Trophoblast cell (in vitro differentiated cells and primary cell): ENCODE measurements around the gene MAPK1.

Source experiments
- DNase-seq, 2 donors: peaks; one replicate each; pipeline ENCODE4 v3.0.0-alpha.2; 2016
- H2AFZ ChIP-seq: 2 replicates; pipeline ENCODE4 v1.6.1; 2013; ENCODE audit warnings: low read length, moderate library complexity, mild to moderate bottlenecking; ENCODE audit not compliant: insufficient read depth, poor library complexity
- H2AK5ac ChIP-seq: 2 replicates; pipeline ENCODE4 v1.6.1; 2013; ENCODE audit warnings: mild to moderate bottlenecking, low read length
- H2BK120ac ChIP-seq: 2 replicates; pipeline ENCODE4 v1.6.1; 2013; ENCODE audit warnings: low read length, mild to moderate bottlenecking, moderate library complexity; ENCODE audit not compliant: insufficient read depth, poor library complexity
- H2BK12ac ChIP-seq: 2 replicates; pipeline ENCODE4 v1.6.1; 2013; ENCODE audit warnings: mild to moderate bottlenecking, low read length, moderate library complexity
- H2BK5ac ChIP-seq: 2 replicates; pipeline ENCODE4 v1.6.1; 2013; ENCODE audit warnings: low read length, low read depth, moderate library complexity, mild to moderate bottlenecking; ENCODE audit not compliant: poor library complexity
- H3K14ac ChIP-seq: 2 replicates; pipeline ENCODE4 v1.6.1; 2013; ENCODE audit warnings: mild to moderate bottlenecking, low read length
- H3K18ac ChIP-seq: 2 replicates; pipeline ENCODE4 v1.6.1; 2013; ENCODE audit warnings: mild to moderate bottlenecking, low read length
- H3K23ac ChIP-seq: 2 replicates; pipeline ENCODE4 v1.6.1; 2013; ENCODE audit warnings: low read length
- H3K27ac ChIP-seq: 2 replicates; pipeline ENCODE4 v1.5.1; 2013; ENCODE audit warnings: low read depth, mild to moderate bottlenecking, inconsistent platforms, low read length, moderate library complexity
- H3K27me3 ChIP-seq: 2 replicates; pipeline ENCODE4 v1.6.1; 2013; ENCODE audit warnings: inconsistent platforms, mild to moderate bottlenecking, low read length, moderate library complexity; ENCODE audit not compliant: insufficient read depth
- H3K36me3 ChIP-seq, 2 experiments: 1 replicate in 1 of 2; 2 replicates in 1 of 2; pipeline ENCODE4 v1.6.1; 2013; ENCODE audit warnings: low read length in 2 of 2, mild to moderate bottlenecking in 2 of 2, moderate library complexity in 1 of 2; ENCODE audit not compliant: insufficient read depth in 2 of 2, control insufficient read depth in 1 of 2
- H3K4ac ChIP-seq: 2 replicates; pipeline ENCODE4 v1.6.1; 2013; ENCODE audit warnings: low read depth, mild to moderate bottlenecking, low read length, moderate library complexity
- H3K4me1 ChIP-seq, 2 experiments: 1 replicate in 1 of 2; 2 replicates in 1 of 2; pipeline ENCODE4 v1.6.1; 2013; ENCODE audit warnings: low read length in 2 of 2, mild to moderate bottlenecking in 2 of 2, moderate library complexity in 1 of 2; ENCODE audit not compliant: insufficient read depth in 2 of 2, control insufficient read depth in 1 of 2
- H3K4me2 ChIP-seq: 2 replicates; pipeline ENCODE4 v1.6.1; 2013; ENCODE audit warnings: inconsistent platforms, mild to moderate bottlenecking, low read length, moderate library complexity
- H3K4me3 ChIP-seq: 2 replicates; pipeline ENCODE4 v1.5.1; 2013; ENCODE audit warnings: mild to moderate bottlenecking, low read depth, low read length, inconsistent platforms
- H3K79me1 ChIP-seq: one replicate; pipeline ENCODE4 v1.6.1; 2013; ENCODE audit warnings: low read length
- H3K79me2 ChIP-seq: 2 replicates; pipeline ENCODE4 v1.6.1; 2013; ENCODE audit warnings: low read length, mild to moderate bottlenecking; ENCODE audit not compliant: control insufficient read depth, insufficient read depth, poor library complexity
- H3K9ac ChIP-seq: 2 replicates; pipeline ENCODE4 v1.6.1; 2013; ENCODE audit warnings: mild to moderate bottlenecking, low read length
- H3K9me3 ChIP-seq: 2 replicates; pipeline ENCODE4 v1.6.1; 2013; ENCODE audit warnings: low read depth, mild to moderate bottlenecking, control low read depth, inconsistent platforms, low read length; ENCODE audit not compliant: insufficient read depth
- H4K12ac ChIP-seq: 2 replicates; pipeline ENCODE4 v1.6.1; 2013; ENCODE audit warnings: low read depth, mild to moderate bottlenecking, low read length, moderate library complexity
- H4K8ac ChIP-seq: 2 replicates; pipeline ENCODE4 v1.6.1; 2013; ENCODE audit warnings: low read depth, mild to moderate bottlenecking, low read length, moderate library complexity
- H4K91ac ChIP-seq: one replicate; pipeline ENCODE4 v1.6.1; 2013; ENCODE audit warnings: low read depth, mild to moderate bottlenecking, low read length, moderate library complexity
- WGBS: extraction: QIAGEN DNeasy Blood & Tissue Kit; methylation state at CpG from one replicate; pipeline ENCODE4 v1.1.7; 2013; ENCODE audit warnings: missing lambda C conversion rate; ENCODE audit not compliant: insufficient read length, insufficient coverage; ENCODE audit errors: extremely low coverage; 5-methylcytosine and 5-hydroxymethylcytosine counted together

The MAPK1 gene

DNA sequence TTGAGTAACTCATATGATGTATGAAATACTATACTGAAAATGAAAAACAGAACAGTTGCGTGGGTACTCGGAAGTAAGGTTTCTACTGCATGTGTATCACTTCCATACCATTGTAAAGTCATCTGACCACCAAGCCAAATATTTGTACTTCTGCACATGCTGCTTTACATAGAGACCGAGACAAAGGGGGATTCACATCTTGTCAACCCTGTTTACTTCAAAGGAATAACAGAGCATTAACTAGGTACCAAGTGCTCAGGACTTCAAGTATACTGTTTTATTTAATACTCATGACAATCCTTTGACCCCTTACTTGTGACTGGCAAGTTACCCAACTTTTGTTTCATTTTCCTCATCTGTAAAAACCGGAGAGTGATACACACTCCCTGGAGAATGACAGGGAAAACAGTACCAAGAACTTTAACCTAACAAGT, 9.9 kb downstream of the MAPK1 start:
- Histone ChIP-seq H3K4me2 (no peak overlapping the region), H3K27me3 (no peaks in the 10 kb centered on the region), H3K36me3 (no peaks in the 10 kb centered on the region), H3K4ac (peak overlapping the region; percentile 82), H4K91ac (no peak overlapping the region), H3K14ac (no peak overlapping the region), H3K79me2 (peaks cover 15% of the 10 kb centered on the region), H4K12ac (no peak overlapping the region), H2BK12ac (no peak overlapping the region), H2BK120ac (no peak overlapping the region), H2AFZ (no peak overlapping the region), H3K18ac (no peak overlapping the region), H3K79me1 (no peaks in the 10 kb centered on the region), H3K9ac (no peak overlapping the region), H3K4me3 (no peak overlapping the region), H4K8ac (no peak overlapping the region), H3K23ac (no peak overlapping the region), H3K27ac (no peak overlapping the region), H2AK5ac (no peak overlapping the region), H3K4me1 (peaks cover 5 to 6% of the 10 kb centered on the region in 2 experiments), H2BK5ac (no peak overlapping the region), H3K9me3 (no peaks in the 10 kb centered on the region)
- no peak for DNase-seq
- WGBS, result no CpG with 5 or more reads among the region's 4 CpGs

DNA sequence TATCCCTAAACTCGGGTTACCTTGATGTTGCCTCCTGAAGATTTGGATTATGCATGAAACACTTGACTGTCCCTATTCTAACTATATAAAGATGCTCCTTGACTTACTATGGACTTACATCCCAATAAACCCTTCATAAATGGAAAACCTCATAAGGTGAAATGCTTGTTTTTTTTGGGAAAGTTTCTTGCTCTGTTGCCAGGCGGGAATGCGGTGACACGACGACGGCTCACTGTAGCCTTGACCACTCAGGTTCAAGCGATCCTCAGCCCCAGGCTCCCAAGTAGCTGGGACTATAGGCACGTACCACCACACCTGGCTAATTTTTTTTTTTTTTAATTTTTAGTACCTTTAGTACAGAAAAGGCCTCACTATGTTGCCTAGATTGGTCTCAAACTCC, 10.6 kb downstream of the MAPK1 start:
- no peak for DNase-seq
- H3K4me2 ChIP-seq, result no peak overlapping the region
- no peak overlapping the region for H3K9ac ChIP-seq
- no peaks in the 10 kb centered on the region for H3K79me1 ChIP-seq
- H3K4me1 ChIP-seq, result peaks cover 5 to 6% of the 10 kb centered on the region in 2 experiments
- H2AFZ ChIP-seq, result no peak overlapping the region
- H3K79me2 ChIP-seq, result peaks cover 15% of the 10 kb centered on the region
- no peak overlapping the region for H3K27ac ChIP-seq
- H2BK120ac ChIP-seq, result no peak overlapping the region
- no peak overlapping the region for H3K23ac ChIP-seq
- H4K12ac ChIP-seq, result no peak overlapping the region
- WGBS, result no CpG with 5 or more reads among the region's 8 CpGs
- no peak overlapping the region for H3K14ac ChIP-seq
- no peak overlapping the region for H3K18ac ChIP-seq
- H3K4ac ChIP-seq, result peak overlapping the region; percentile 36
- H3K9me3 ChIP-seq, result no peaks in the 10 kb centered on the region
- H4K91ac ChIP-seq, result no peak overlapping the region
- H3K4me3 ChIP-seq, result no peak overlapping the region
- H3K36me3 ChIP-seq, result no peaks in the 10 kb centered on the region
- H4K8ac ChIP-seq, result no peak overlapping the region
- no peak overlapping the region for H2BK5ac ChIP-seq
- no peaks in the 10 kb centered on the region for H3K27me3 ChIP-seq
- H2BK12ac ChIP-seq, result no peak overlapping the region
- no peak overlapping the region for H2AK5ac ChIP-seq

DNA sequence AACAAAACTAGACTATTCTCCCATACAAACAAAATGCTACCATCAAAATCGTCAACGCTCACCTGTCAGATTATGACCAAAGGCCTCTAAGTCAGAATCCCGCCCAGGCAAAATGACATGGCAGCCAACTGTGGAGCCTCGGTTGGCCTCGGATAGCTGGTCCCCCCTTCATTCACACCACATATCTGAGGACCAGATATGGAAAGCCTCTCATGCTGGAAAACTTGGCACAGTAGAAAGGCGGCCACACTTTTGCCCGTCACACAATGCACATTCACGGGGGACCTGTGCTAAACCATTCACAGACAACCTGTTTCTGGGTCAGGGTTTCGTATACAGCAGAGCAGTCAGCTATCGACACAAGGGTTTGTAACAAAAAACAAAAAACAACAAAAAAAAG, 11.2 kb downstream of the MAPK1 start:
- H3K4ac ChIP-seq, result peak overlapping the region; percentile 40
- H2BK120ac ChIP-seq, result no peak overlapping the region
- H3K4me2 ChIP-seq, result no peak overlapping the region
- H4K8ac ChIP-seq, result no peak overlapping the region
- peaks cover under 1 to 3% of the 10 kb centered on the region in 2 experiments for H3K4me1 ChIP-seq
- H3K9me3 ChIP-seq, result no peaks in the 10 kb centered on the region
- H2BK12ac ChIP-seq, result no peak overlapping the region
- no peaks in the 10 kb centered on the region for H3K79me1 ChIP-seq
- no peak overlapping the region for H2BK5ac ChIP-seq
- no peaks in the 10 kb centered on the region for H3K36me3 ChIP-seq
- no CpG with 5 or more reads among the region's 10 CpGs for WGBS
- DNase-seq, result no peak
- no peak overlapping the region for H3K14ac ChIP-seq
- no peaks in the 10 kb centered on the region for H3K27me3 ChIP-seq
- H3K18ac ChIP-seq, result no peak overlapping the region
- H2AK5ac ChIP-seq, result no peak overlapping the region
- H3K9ac ChIP-seq, result no peak overlapping the region
- peak overlapping the region; percentile 52 for H2AFZ ChIP-seq
- no peak overlapping the region for H3K4me3 ChIP-seq
- H3K79me2 ChIP-seq, result peaks cover 11% of the 10 kb centered on the region
- no peak overlapping the region for H4K91ac ChIP-seq
- no peak overlapping the region for H3K27ac ChIP-seq
- H3K23ac ChIP-seq, result no peak overlapping the region
- H4K12ac ChIP-seq, result peak overlapping the region; percentile 25

DNA sequence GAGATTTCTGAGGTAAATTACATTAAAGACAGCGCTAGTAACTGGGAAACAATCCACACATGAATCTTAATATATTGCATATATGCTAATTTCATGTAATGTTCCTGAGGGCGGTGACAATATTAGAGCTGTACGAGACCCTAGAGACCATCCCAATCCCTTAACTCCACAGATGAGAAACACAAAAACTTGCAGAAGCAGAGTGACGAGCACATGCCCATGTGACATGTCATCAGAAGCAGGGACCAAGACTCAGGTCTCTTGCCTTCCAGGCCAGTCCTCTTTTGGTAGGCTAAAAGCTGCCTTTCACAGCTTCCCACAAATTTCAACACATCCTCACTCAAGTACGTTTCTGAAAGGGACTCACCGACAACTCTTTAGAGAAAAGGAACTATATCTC, 11.8 kb downstream of the MAPK1 start:
- no peaks in the 10 kb centered on the region for H3K9me3 ChIP-seq
- DNase-seq, result peak in 1 of 2 donors; percentile 20
- H3K4me3 ChIP-seq, result no peak overlapping the region
- H3K79me1 ChIP-seq, result no peaks in the 10 kb centered on the region
- H3K4me2 ChIP-seq, result no peak overlapping the region
- H3K18ac ChIP-seq, result no peak overlapping the region
- H4K8ac ChIP-seq, result no peak overlapping the region
- no CpG with 5 or more reads among the region's 6 CpGs for WGBS
- no peak overlapping the region for H3K14ac ChIP-seq
- no peak overlapping the region for H2AK5ac ChIP-seq
- H4K91ac ChIP-seq, result no peak overlapping the region
- H2BK12ac ChIP-seq, result no peak overlapping the region
- H3K4me1 ChIP-seq, result peaks cover 0 to 3% of the 10 kb centered on the region in 2 experiments
- no peak overlapping the region for H3K9ac ChIP-seq
- H3K23ac ChIP-seq, result no peak overlapping the region
- no peaks in the 10 kb centered on the region for H3K36me3 ChIP-seq
- H2BK5ac ChIP-seq, result no peak overlapping the region
- H3K27ac ChIP-seq, result no peak overlapping the region
- peaks cover 8% of the 10 kb centered on the region for H3K79me2 ChIP-seq
- peak overlapping the region; percentile 78 for H3K4ac ChIP-seq
- no peak overlapping the region for H2BK120ac ChIP-seq
- H4K12ac ChIP-seq, result no peak overlapping the region
- no peak overlapping the region for H2AFZ ChIP-seq
- no peaks in the 10 kb centered on the region for H3K27me3 ChIP-seq
